B cell (primary cell): ENCODE measurements around the gene GDF11.

Experiments
- EZH2 ChIP-seq: IDR thresholded peaks from 2 replicates; pipeline ENCODE4 v1.6.1; 2012; ENCODE audit warnings: borderline replicate concordance, low read depth, mild to moderate bottlenecking, moderate library complexity, low read length; ENCODE audit not compliant: insufficient read depth, poor library complexity, severe bottlenecking
- TF ChIP-seq, protein P1 (sequence below): fragments of 200-600 bp; IDR thresholded peaks from one replicate; pipeline ENCODE4 v1.8.0; 2022; ENCODE audit warnings: antibody characterized with exemption, mild to moderate bottlenecking

DNA sequence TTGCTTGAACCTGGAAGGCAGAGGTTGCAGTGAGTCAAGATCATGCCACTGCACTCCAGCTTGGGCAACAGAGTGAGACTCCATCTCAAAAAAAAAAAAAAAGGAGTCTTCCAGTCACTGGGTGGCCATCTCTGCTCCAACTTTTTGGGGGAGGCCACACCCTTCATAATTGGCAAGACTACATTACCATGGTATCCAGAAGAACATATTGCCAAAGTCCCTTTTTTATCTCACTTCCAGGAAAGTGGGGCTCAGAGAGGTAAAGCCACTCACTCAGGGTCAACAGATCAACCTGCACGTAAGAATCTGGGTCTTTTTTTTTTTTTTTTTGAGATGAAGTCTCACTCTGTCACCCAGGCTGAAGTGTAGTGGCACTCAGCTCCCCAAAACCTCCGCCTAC, 9.1 kb upstream of the GDF11 start:
- TF ChIP-seq EZH2: no peak
- TF ChIP-seq, protein P1, sequence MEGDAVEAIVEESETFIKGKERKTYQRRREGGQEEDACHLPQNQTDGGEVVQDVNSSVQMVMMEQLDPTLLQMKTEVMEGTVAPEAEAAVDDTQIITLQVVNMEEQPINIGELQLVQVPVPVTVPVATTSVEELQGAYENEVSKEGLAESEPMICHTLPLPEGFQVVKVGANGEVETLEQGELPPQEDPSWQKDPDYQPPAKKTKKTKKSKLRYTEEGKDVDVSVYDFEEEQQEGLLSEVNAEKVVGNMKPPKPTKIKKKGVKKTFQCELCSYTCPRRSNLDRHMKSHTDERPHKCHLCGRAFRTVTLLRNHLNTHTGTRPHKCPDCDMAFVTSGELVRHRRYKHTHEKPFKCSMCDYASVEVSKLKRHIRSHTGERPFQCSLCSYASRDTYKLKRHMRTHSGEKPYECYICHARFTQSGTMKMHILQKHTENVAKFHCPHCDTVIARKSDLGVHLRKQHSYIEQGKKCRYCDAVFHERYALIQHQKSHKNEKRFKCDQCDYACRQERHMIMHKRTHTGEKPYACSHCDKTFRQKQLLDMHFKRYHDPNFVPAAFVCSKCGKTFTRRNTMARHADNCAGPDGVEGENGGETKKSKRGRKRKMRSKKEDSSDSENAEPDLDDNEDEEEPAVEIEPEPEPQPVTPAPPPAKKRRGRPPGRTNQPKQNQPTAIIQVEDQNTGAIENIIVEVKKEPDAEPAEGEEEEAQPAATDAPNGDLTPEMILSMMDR: no peak
